Measurements from ENCODE around the gene FOXJ3.

Gene FOXJ3

DNA sequence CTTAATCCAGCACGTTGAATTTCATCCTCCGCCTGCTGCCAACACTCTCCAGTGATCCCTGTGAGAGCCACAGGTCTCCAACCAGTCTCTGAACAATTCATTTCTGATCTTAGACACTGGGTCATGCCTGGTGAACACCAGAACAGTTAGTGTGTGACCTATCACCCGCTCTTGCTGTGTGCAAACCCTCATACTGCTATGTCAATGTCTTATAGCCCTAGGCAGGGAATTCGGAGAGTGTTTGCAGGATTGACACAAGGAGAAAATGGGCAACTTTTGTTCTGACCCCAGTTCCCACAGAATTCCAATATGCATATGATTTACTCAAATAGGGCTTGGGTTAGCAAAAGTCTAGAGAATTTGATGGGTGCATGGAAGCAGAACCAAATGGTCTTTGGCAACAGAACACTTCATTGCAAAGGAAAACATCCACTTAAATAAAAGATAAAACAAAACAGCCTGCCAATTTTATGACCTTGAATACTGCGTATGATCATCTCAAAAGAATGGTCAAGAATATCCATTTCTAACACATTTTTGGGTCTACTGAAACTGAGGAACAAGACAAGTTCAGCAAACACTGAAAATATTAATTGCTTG lies 204.9 kb downstream of the FOXJ3 start:
- H3K36me3 ChIP-seq, result no peaks in the 10 kb centered on the region
- H3K4me3 ChIP-seq (ENCODE audit: low read depth in 1 of 2, low read length in 1 of 2), result no peak overlapping the region
- no peak overlapping the region for H3K27ac ChIP-seq
- H3K9me3 ChIP-seq, result no peaks in the 10 kb centered on the region
- TF ChIP-seq CTCF (IDR thresholded peaks at IDR 0.05), result no peak
- peaks cover 4 to 5% of the 10 kb centered on the region in 2 experiments for H3K4me1 ChIP-seq (ENCODE audit: control insufficient read depth in 1 of 2, insufficient read depth in 1 of 2, low read depth in 1 of 2, low read length in 1 of 2)
- no peaks in the 10 kb centered on the region for H3K27me3 ChIP-seq

DNA sequence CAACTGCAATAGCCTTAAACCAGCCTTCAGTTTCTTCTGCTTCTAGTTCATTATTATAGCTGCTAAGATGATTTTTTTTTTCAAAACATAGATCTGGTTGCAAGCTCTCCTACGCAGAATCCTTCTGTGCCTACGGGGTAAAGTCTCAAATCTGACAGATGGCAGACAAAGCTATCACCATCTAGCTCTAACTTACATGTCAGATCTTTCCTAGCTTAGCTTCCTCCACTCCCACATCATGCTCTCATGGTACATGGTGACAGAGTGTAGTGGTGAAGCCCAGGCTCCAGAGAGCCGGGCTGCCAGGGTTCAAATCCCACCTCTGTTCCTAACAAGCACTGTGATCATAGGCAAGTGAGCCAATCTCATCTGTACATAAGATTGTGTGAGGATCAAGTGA lies 206.1 kb downstream of the FOXJ3 start:
- Histone ChIP-seq H3K27me3 (no peaks in the 10 kb centered on the region), H3K27ac (no peak overlapping the region), H3K4me1 (ENCODE audit: control insufficient read depth in 1 of 2, insufficient read depth in 1 of 2, low read depth in 1 of 2, low read length in 1 of 2) (no peaks in the 10 kb centered on the region), H3K36me3 (no peaks in the 10 kb centered on the region), H3K4me3 (ENCODE audit: low read depth in 1 of 2, low read length in 1 of 2) (no peak overlapping the region), H3K9me3 (no peaks in the 10 kb centered on the region)
- TF ChIP-seq CTCF (IDR thresholded peaks at IDR 0.05), result no peak

GRCh38 chr1:42128499-42128898 lies 206.5 kb downstream of the FOXJ3 start:
- H3K4me1 ChIP-seq (ENCODE audit: control insufficient read depth in 1 of 2, insufficient read depth in 1 of 2, low read depth in 1 of 2, low read length in 1 of 2), result no peaks in the 10 kb centered on the region
- no peaks in the 10 kb centered on the region for H3K36me3 ChIP-seq
- no peaks in the 10 kb centered on the region for H3K27me3 ChIP-seq
- no peaks in the 10 kb centered on the region for H3K9me3 ChIP-seq
- no peak overlapping the region for H3K27ac ChIP-seq
- no peak for TF ChIP-seq CTCF (IDR thresholded peaks at IDR 0.05)
- no peak overlapping the region for H3K4me3 ChIP-seq (ENCODE audit: low read depth in 1 of 2, low read length in 1 of 2)

- H3K9me3 ChIP-seq, result no peaks in the 10 kb centered on the region
- H3K27ac ChIP-seq, result no peak overlapping the region
- no peaks in the 10 kb centered on the region for H3K36me3 ChIP-seq
- H3K4me3 ChIP-seq (ENCODE audit: low read depth in 1 of 2, low read length in 1 of 2), result no peak overlapping the region
- H3K27me3 ChIP-seq, result no peaks in the 10 kb centered on the region
- H3K4me1 ChIP-seq (ENCODE audit: control insufficient read depth in 1 of 2, insufficient read depth in 1 of 2, low read depth in 1 of 2, low read length in 1 of 2), result no peaks in the 10 kb centered on the region
- TF ChIP-seq CTCF (IDR thresholded peaks at IDR 0.05), result no peak
Observed at GRCh38 chr1:42127767-42128166, 207.3 kb downstream of the FOXJ3 start.

Data from neutrophil (primary cell).